CD14-positive monocyte (primary cell): Measurements from ENCODE around the gene ISL1. TPM values are rescaled to one million over a fixed set of nuclear protein-coding genes. Genes with fewer than 3 reads are reported as not detected.

ENCODE experiments used
- DNase-seq, 3 donors: peaks; one replicate each; pipeline ENCODE4 v3.0.0-alpha.2; 2011 to 2022
- H2AFZ ChIP-seq: 2 replicates; pipeline ENCODE4 v1.6.0; 2012; ENCODE audit warnings: mild to moderate bottlenecking, low read depth, low read length, inconsistent platforms; ENCODE audit not compliant: insufficient read depth, poor library complexity, severe bottlenecking
- H3K27ac ChIP-seq, 2 donors: 1 replicate in 1 of 2; 2 replicates in 1 of 2; pipeline ENCODE4 v1.5.1; 2012 to 2013; ENCODE audit warnings: low read length in 2 of 2, control low read depth in 1 of 2, inconsistent platforms in 1 of 2, low read depth in 1 of 2, mild to moderate bottlenecking in 1 of 2
- H3K27me3 ChIP-seq, 2 donors: one replicate each; pipeline versions ENCODE4 v1.6.0 to v1.6.1; 2011 to 2013; ENCODE audit warnings: low read length in 2 of 2; ENCODE audit not compliant: control insufficient read depth in 2 of 2, insufficient read depth in 2 of 2
- H3K36me3 ChIP-seq, 2 donors: replicated peaks in 1 of 2; 1 replicate in 1 of 2; 2 replicates in 1 of 2; pipeline versions ENCODE4 v1.5.1 to v1.6.1; 2012 to 2013; ENCODE audit warnings: low read length in 2 of 2, control low read depth in 1 of 2, inconsistent platforms in 1 of 2, mild to moderate bottlenecking in 1 of 2; ENCODE audit not compliant: insufficient read depth in 2 of 2, control insufficient read depth in 1 of 2
- H3K4me1 ChIP-seq, 2 donors: 1 replicate in 1 of 2; 2 replicates in 1 of 2; pipeline versions ENCODE4 v1.5.1 to v1.6.1; 2012 to 2013; ENCODE audit warnings: low read length in 2 of 2, control low read depth in 1 of 2, inconsistent platforms in 1 of 2, mild to moderate bottlenecking in 1 of 2, moderate library complexity in 1 of 2; ENCODE audit not compliant: insufficient read depth in 2 of 2, control insufficient read depth in 1 of 2
- H3K4me2 ChIP-seq: replicated peaks from 2 replicates; pipeline ENCODE3; 2012; ENCODE audit warnings: low read length, moderate library complexity, mild to moderate bottlenecking; ENCODE audit not compliant: poor library complexity, severe bottlenecking; ENCODE audit errors: extremely low read depth
- H3K4me3 ChIP-seq, 3 experiments: fragments of 200-600 bp in 1 of 3; sonication (generic) in 1 of 3; replicated peaks in 1 of 3; 1 replicate in 2 of 3; 2 replicates in 1 of 3; pipeline ENCODE4 v1.5.1; 2011 to 2013; ENCODE audit warnings: low read length in 3 of 3, mild to moderate bottlenecking in 3 of 3, control low read depth in 2 of 3, low read depth in 2 of 3, inconsistent platforms in 1 of 3, moderate library complexity in 1 of 3
- H3K79me2 ChIP-seq: 2 replicates; pipeline ENCODE4 v1.6.0; 2012; ENCODE audit warnings: mild to moderate bottlenecking, control low read depth, inconsistent platforms, low read length, moderate library complexity; ENCODE audit not compliant: insufficient read depth
- H3K9ac ChIP-seq: 2 replicates; pipeline ENCODE4 v1.6.0; 2017; ENCODE audit warnings: low read length, mild to moderate bottlenecking; ENCODE audit not compliant: insufficient read depth, poor library complexity, severe bottlenecking
- H3K9me3 ChIP-seq, 2 donors: replicated peaks in 1 of 2; 1 replicate in 1 of 2; 2 replicates in 1 of 2; pipeline versions ENCODE4 v1.5.1 to v1.6.1; 2012 to 2013; ENCODE audit warnings: low read length in 2 of 2, control low read depth in 1 of 2; ENCODE audit not compliant: control insufficient read depth in 1 of 2, insufficient read depth in 1 of 2
- H4K20me1 ChIP-seq: 2 replicates; pipeline ENCODE4 v1.6.0; 2012; ENCODE audit warnings: mild to moderate bottlenecking, low read length, control low read depth, moderate library complexity; ENCODE audit not compliant: insufficient read depth
- H3K27ac Mint-ChIP-seq, 7 donors: one replicate each; pipeline ENCODE4 v1.8.0; 2020; ENCODE audit warnings: mild to moderate bottlenecking in 7 of 7, mixed read lengths in 7 of 7, moderate library complexity in 6 of 7, inconsistent platforms in 2 of 7
- H3K27me3 Mint-ChIP-seq, 3 donors: one replicate each; pipeline ENCODE4 v1.8.0; 2021 to 2022; ENCODE audit warnings: low read depth in 3 of 3, mild to moderate bottlenecking in 3 of 3, mixed read lengths in 3 of 3, moderate library complexity in 3 of 3, inconsistent platforms in 1 of 3
- H3K36me3 Mint-ChIP-seq, 2 donors: one replicate each; pipeline ENCODE4 v1.8.0; 2020; ENCODE audit warnings: mixed read lengths in 2 of 2, inconsistent platforms in 1 of 2, mild to moderate bottlenecking in 1 of 2
- H3K4me1 Mint-ChIP-seq: one replicate; pipeline ENCODE4 v1.8.0; 2020; ENCODE audit warnings: mild to moderate bottlenecking, mixed read lengths
- H3K4me3 Mint-ChIP-seq, 2 donors: one replicate each; pipeline ENCODE4 v1.8.0; 2020; ENCODE audit warnings: mild to moderate bottlenecking in 2 of 2, mixed read lengths in 2 of 2, moderate library complexity in 1 of 2
- H3K9me3 Mint-ChIP-seq, 7 donors: one replicate each; pipeline ENCODE4 v1.8.0; 2020 to 2022; ENCODE audit warnings: mixed read lengths in 7 of 7, mild to moderate bottlenecking in 6 of 7, moderate library complexity in 6 of 7, inconsistent platforms in 2 of 7
- WGBS: methylation state at CpG from one replicate; pipeline ENCODE4 v1.1.5; 2013; ENCODE audit warnings: missing lambda C conversion rate; ENCODE audit not compliant: insufficient coverage; 5-methylcytosine and 5-hydroxymethylcytosine counted together
- intact Hi-C, 2 donors: fragments of 100-400 bp; cut with micrococcal nuclease; formaldehyde crosslinking; loops; one replicate each; pipeline versions ENCODE4 v1.15.0 to v1.15.1; 2023
- polyA plus RNA-seq, 3 donors: library from polyadenylated mRNA; depleted of rRNA in 1 of 3; unstranded in 2 of 3; stranded (reverse) in 1 of 3; fragments of 300-500 nt in 2 of 3; fragments of >200 nt in 1 of 3; fragmentation: Illumina TruSeq in 2 of 3; gene quantifications; 1 replicate in 2 of 3; 2 replicates in 1 of 3; pipeline ENCODE4 v1.2.3, GENCODE V29; 2012 to 2021
- TF ChIP-seq, protein P1 (sequence below): fragments of 200-600 bp; IDR thresholded peaks from one replicate; pipeline ENCODE4 v1.8.0; 2022; ENCODE audit warnings: antibody characterized with exemption, mild to moderate bottlenecking

ISL1 gene
- polyA plus RNA-seq, 3 donors: not detected

- Histone ChIP-seq H3K36me3 (no peaks in the 10 kb centered on the region), H3K27me3 (peaks cover 10 to 15% of the 10 kb centered on the region in 2 donors), H3K9ac (no peak overlapping the region), H4K20me1 (no peaks in the 10 kb centered on the region), H3K4me2 (no peak overlapping the region), H3K9me3 (peaks cover 0 to 10% of the 10 kb centered on the region in 2 donors), H2AFZ (no peak overlapping the region), H3K79me2 (no peaks in the 10 kb centered on the region), H3K4me1 (no peaks in the 10 kb centered on the region), H3K4me3 (no peak overlapping the region), H3K27ac (no peak overlapping the region)
- Mint-ChIP-seq H3K36me3 (no peaks in the 10 kb centered on the region), H3K4me3 (no peak overlapping the region), H3K27ac (no peak overlapping the region), H3K27me3 (peaks cover 12% of the 10 kb centered on the region in 3 donors), H3K9me3 (peaks cover 0 to 7% (median 4%) of the 10 kb centered on the region in 7 donors), H3K4me1 (no peaks in the 10 kb centered on the region)
- intact Hi-C loops: no loop called here
- WGBS: no CpG with 5 or more reads among the region's 1 CpG
- no peak for DNase-seq
- TF ChIP-seq, protein P1, sequence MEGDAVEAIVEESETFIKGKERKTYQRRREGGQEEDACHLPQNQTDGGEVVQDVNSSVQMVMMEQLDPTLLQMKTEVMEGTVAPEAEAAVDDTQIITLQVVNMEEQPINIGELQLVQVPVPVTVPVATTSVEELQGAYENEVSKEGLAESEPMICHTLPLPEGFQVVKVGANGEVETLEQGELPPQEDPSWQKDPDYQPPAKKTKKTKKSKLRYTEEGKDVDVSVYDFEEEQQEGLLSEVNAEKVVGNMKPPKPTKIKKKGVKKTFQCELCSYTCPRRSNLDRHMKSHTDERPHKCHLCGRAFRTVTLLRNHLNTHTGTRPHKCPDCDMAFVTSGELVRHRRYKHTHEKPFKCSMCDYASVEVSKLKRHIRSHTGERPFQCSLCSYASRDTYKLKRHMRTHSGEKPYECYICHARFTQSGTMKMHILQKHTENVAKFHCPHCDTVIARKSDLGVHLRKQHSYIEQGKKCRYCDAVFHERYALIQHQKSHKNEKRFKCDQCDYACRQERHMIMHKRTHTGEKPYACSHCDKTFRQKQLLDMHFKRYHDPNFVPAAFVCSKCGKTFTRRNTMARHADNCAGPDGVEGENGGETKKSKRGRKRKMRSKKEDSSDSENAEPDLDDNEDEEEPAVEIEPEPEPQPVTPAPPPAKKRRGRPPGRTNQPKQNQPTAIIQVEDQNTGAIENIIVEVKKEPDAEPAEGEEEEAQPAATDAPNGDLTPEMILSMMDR: no peak
Observed at GRCh38 chr5:51404255-51404654, 21.0 kb downstream of the ISL1 start.

DNA sequence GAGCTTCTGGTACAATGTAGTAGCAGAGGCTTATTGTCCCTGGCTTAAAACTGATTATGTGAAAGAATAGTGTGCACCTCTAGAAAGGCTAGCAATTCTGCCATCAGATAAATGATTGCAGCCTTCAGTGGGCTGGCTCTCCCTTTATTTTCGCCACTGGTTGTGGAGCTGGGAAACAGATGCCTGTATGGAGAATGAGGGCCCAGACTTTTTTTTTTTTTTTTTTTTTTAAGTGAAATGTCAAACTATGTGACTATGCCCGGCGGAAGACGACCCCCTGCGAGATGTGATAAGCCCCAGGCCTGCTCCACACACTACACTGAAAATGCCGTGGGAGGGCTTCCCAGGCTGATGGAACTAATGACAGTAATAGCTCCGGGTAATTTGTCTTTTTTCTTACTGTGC, 28.7 kb downstream of the ISL1 start:
- H3K79me2 ChIP-seq: no peaks in the 10 kb centered on the region
- H3K4me1 Mint-ChIP-seq: no peaks in the 10 kb centered on the region
- no peak overlapping the region for H3K4me3 Mint-ChIP-seq
- TF ChIP-seq, protein P1: no peak
- no peak overlapping the region for H3K9ac ChIP-seq
- no peak for DNase-seq
- H3K4me3 ChIP-seq: no peak overlapping the region
- no peaks in the 10 kb centered on the region for H3K36me3 ChIP-seq
- H3K27me3 Mint-ChIP-seq: peaks cover 0 to 4% (median 0%) of the 10 kb centered on the region in 3 donors
- no peaks in the 10 kb centered on the region for H3K27me3 ChIP-seq
- 83% methylated on average over 1 of the region's 7 CpGs for WGBS
- no peak overlapping the region for H3K4me2 ChIP-seq
- H3K27ac Mint-ChIP-seq: no peak overlapping the region
- H3K4me1 ChIP-seq: no peaks in the 10 kb centered on the region
- H3K9me3 ChIP-seq: no peaks in the 10 kb centered on the region
- no peak overlapping the region for H3K27ac ChIP-seq
- no peaks in the 10 kb centered on the region for H4K20me1 ChIP-seq
- H3K9me3 Mint-ChIP-seq: peaks cover 0 to 4% (median 0%) of the 10 kb centered on the region in 7 donors
- intact Hi-C loops: no loop called here
- no peak overlapping the region for H2AFZ ChIP-seq
- no peaks in the 10 kb centered on the region for H3K36me3 Mint-ChIP-seq
